CD4-positive, CD25-positive, alpha-beta regulatory T cell (primary cell): Measurements from ENCODE around the gene ERMP1. TPM values are rescaled to one million over a fixed set of nuclear protein-coding genes. Genes with fewer than 3 reads are reported as not detected.

Experiments used
- ATAC-seq, 2 donors: fragments of 150-1000 bp; cut with Tn5 transposase; one replicate each; pipeline ENCODE4 v1.10.0; 2021; ENCODE audit warnings: low read depth in 2 of 2, moderate number of reproducible peaks in 2 of 2, moderate library complexity in 1 of 2
- DNase-seq, 3 donors: peaks; one replicate each; pipeline versions ENCODE4 v3.0.0 to v3.0.0-alpha.2; 2012 to 2022; ENCODE audit warnings: mixed read lengths in 1 of 3
- H3K27ac ChIP-seq: one replicate; pipeline ENCODE4 v1.7.0; 2013; ENCODE audit warnings: mild to moderate bottlenecking, low read length; ENCODE audit not compliant: insufficient read depth, poor library complexity, severe bottlenecking
- H3K27me3 ChIP-seq: one replicate; pipeline ENCODE4 v1.7.0; 2013; ENCODE audit warnings: low read length; ENCODE audit not compliant: control insufficient read depth, insufficient read depth
- H3K36me3 ChIP-seq: one replicate; pipeline ENCODE4 v1.7.0; 2013; ENCODE audit warnings: mild to moderate bottlenecking, low read length, moderate library complexity; ENCODE audit not compliant: control insufficient read depth, insufficient read depth
- H3K4me1 ChIP-seq: 2 replicates; pipeline ENCODE4 v1.7.0; 2013; ENCODE audit warnings: mild to moderate bottlenecking, low read length; ENCODE audit not compliant: insufficient read depth, control insufficient read depth, poor library complexity, severe bottlenecking
- H3K4me3 ChIP-seq: one replicate; pipeline ENCODE4 v1.7.0; 2013; ENCODE audit warnings: low read depth, mild to moderate bottlenecking, low read length, moderate library complexity
- H3K9me3 ChIP-seq, 2 experiments: 1 replicate in 1 of 2; 2 replicates in 1 of 2; pipeline ENCODE4 v1.7.0; 2013; ENCODE audit warnings: low read length in 2 of 2, mild to moderate bottlenecking in 1 of 2, moderate library complexity in 1 of 2; ENCODE audit not compliant: control insufficient read depth in 2 of 2
- H3K27ac Mint-ChIP-seq, 3 donors: one replicate each; pipeline ENCODE4 v1.8.0; 2020 to 2022; ENCODE audit warnings: mild to moderate bottlenecking in 3 of 3, mixed read lengths in 3 of 3, moderate library complexity in 2 of 3
- H3K27me3 Mint-ChIP-seq: one replicate; pipeline ENCODE4 v1.8.0; 2022; ENCODE audit warnings: mild to moderate bottlenecking, mixed read lengths
- H3K36me3 Mint-ChIP-seq: one replicate; pipeline ENCODE4 v1.8.0; 2020; ENCODE audit warnings: mixed read lengths
- H3K4me1 Mint-ChIP-seq, 4 donors: one replicate each; pipeline ENCODE4 v1.8.0; 2020 to 2022; ENCODE audit warnings: mixed read lengths in 4 of 4, mild to moderate bottlenecking in 1 of 4
- H3K4me3 Mint-ChIP-seq, 4 donors: one replicate each; pipeline ENCODE4 v1.8.0; 2020 to 2022; ENCODE audit warnings: mild to moderate bottlenecking in 4 of 4, mixed read lengths in 4 of 4, moderate library complexity in 3 of 4
- H3K9me3 Mint-ChIP-seq, 7 donors: one replicate each; pipeline ENCODE4 v1.8.0; 2020 to 2022; ENCODE audit warnings: mixed read lengths in 7 of 7, mild to moderate bottlenecking in 3 of 7, moderate library complexity in 2 of 7
- polyA plus RNA-seq, 4 donors: library from polyadenylated mRNA; unstranded; fragments of 300-500 nt; fragmentation: Illumina TruSeq; gene quantifications; one replicate each; pipeline ENCODE4 v1.2.3, GENCODE V29; 2021
- total RNA-seq: library from RNA; stranded (reverse); gene quantifications from one replicate; pipeline ENCODE4 v1.2.3, GENCODE V29; 2022

ERMP1 gene
- total and polyA plus RNA-seq, 5 donors from 2014 or later, result 5.3 to 10.0 (median 8.1) TPM

- ATAC-seq (no peak), DNase-seq (no peak)
- H3K4me1 ChIP-seq, result peaks cover 25% of the 10 kb centered on the region
- H3K27ac ChIP-seq, result no peak overlapping the region
- H3K36me3 ChIP-seq, result no peaks in the 10 kb centered on the region
- H3K4me3 ChIP-seq, result no peak overlapping the region
- Mint-ChIP-seq H3K27ac (peak overlapping the region; percentile 35 to 72 (median 68)), H3K4me1 (peaks cover 15 to 50% (median 37%) of the 10 kb centered on the region in 4 donors), H3K36me3 (no peaks in the 10 kb centered on the region), H3K27me3 (no peaks in the 10 kb centered on the region), H3K9me3 (no peaks in the 10 kb centered on the region), H3K4me3 (peak overlapping the region in 3 of 4 donors; percentile 22 to 69 (median 38))
- no peaks in the 10 kb centered on the region for H3K27me3 ChIP-seq
- no peaks in the 10 kb centered on the region for H3K9me3 ChIP-seq
These were observed 10.2 kb upstream of the ERMP1 start for GRCh38 chr9:5842929-5843793.

- Histone ChIP-seq H3K4me3 (peak overlapping the region; percentile 59), H3K27me3 (no peaks in the 10 kb centered on the region), H3K36me3 (no peaks in the 10 kb centered on the region), H3K27ac (no peak overlapping the region), H3K4me1 (peaks cover 25% of the 10 kb centered on the region), H3K9me3 (no peaks in the 10 kb centered on the region)
- H3K4me3 Mint-ChIP-seq, result peak overlapping the region; percentile 26 to 89 (median 78)
- H3K27me3 Mint-ChIP-seq, result no peaks in the 10 kb centered on the region
- H3K27ac Mint-ChIP-seq, result peak overlapping the region in 2 of 3 donors; percentile 63 to 94
- peak; percentile 25 to 47 for ATAC-seq
- H3K4me1 Mint-ChIP-seq, result peaks cover 15 to 50% (median 37%) of the 10 kb centered on the region in 4 donors
- no peaks in the 10 kb centered on the region for H3K9me3 Mint-ChIP-seq
- DNase-seq, result peak in 2 of 3 donors; percentile 34 to 79
- no peaks in the 10 kb centered on the region for H3K36me3 Mint-ChIP-seq
These were observed 9.1 kb upstream of the ERMP1 start for GRCh38 chr9:5841771-5842573.

- Histone ChIP-seq H3K9me3 (no peaks in the 10 kb centered on the region), H3K4me1 (peaks cover 25% of the 10 kb centered on the region), H3K36me3 (no peaks in the 10 kb centered on the region), H3K27ac (no peak overlapping the region), H3K27me3 (no peaks in the 10 kb centered on the region), H3K4me3 (no peak overlapping the region)
- H3K4me3 Mint-ChIP-seq, result peak overlapping the region in 1 of 4 donors; percentile 13
- no peaks in the 10 kb centered on the region for H3K27me3 Mint-ChIP-seq
- no peak for DNase-seq
- no peak for ATAC-seq
- no peak overlapping the region for H3K27ac Mint-ChIP-seq
- H3K4me1 Mint-ChIP-seq, result peaks cover 15 to 49% (median 36%) of the 10 kb centered on the region in 4 donors
- no peaks in the 10 kb centered on the region for H3K36me3 Mint-ChIP-seq
- H3K9me3 Mint-ChIP-seq, result no peaks in the 10 kb centered on the region
These were observed 7.9 kb upstream of the ERMP1 start for GRCh38 chr9:5840788-5841187.

- Histone ChIP-seq H3K27me3 (no peaks in the 10 kb centered on the region), H3K36me3 (no peaks in the 10 kb centered on the region), H3K4me1 (peaks cover 21% of the 10 kb centered on the region), H3K4me3 (no peak overlapping the region), H3K9me3 (no peaks in the 10 kb centered on the region), H3K27ac (no peak overlapping the region)
- H3K27ac Mint-ChIP-seq, result no peak overlapping the region
- H3K9me3 Mint-ChIP-seq, result no peaks in the 10 kb centered on the region
- H3K4me1 Mint-ChIP-seq, result peaks cover 9 to 38% (median 26%) of the 10 kb centered on the region in 4 donors
- ATAC-seq (no peak), DNase-seq (no peak)
- no peaks in the 10 kb centered on the region for H3K27me3 Mint-ChIP-seq
- H3K36me3 Mint-ChIP-seq, result no peaks in the 10 kb centered on the region
- H3K4me3 Mint-ChIP-seq, result no peak overlapping the region
These were observed 6.6 kb upstream of the ERMP1 start for GRCh38 chr9:5839572-5839902.

- no peaks in the 10 kb centered on the region for H3K36me3 Mint-ChIP-seq
- peaks cover 10 to 38% (median 24%) of the 10 kb centered on the region in 4 donors for H3K4me1 Mint-ChIP-seq
- H3K27me3 Mint-ChIP-seq, result peaks cover 3% of the 10 kb centered on the region
- H3K4me1 ChIP-seq, result peaks cover 16% of the 10 kb centered on the region
- ATAC-seq (no peak), DNase-seq (no peak)
- H3K36me3 ChIP-seq, result no peaks in the 10 kb centered on the region
- H3K27me3 ChIP-seq, result no peaks in the 10 kb centered on the region
- H3K27ac Mint-ChIP-seq, result no peak overlapping the region
- no peaks in the 10 kb centered on the region for H3K9me3 Mint-ChIP-seq
- H3K9me3 ChIP-seq, result no peaks in the 10 kb centered on the region
- H3K27ac ChIP-seq, result no peak overlapping the region
- no peak overlapping the region for H3K4me3 ChIP-seq
- H3K4me3 Mint-ChIP-seq, result no peak overlapping the region
These were observed 6.1 kb upstream of the ERMP1 start for GRCh38 chr9:5838884-5839571.

GRCh38 chr9:5835808-5836207 lies 2.9 kb upstream of the ERMP1 start:
- Mint-ChIP-seq H3K9me3 (no peaks in the 10 kb centered on the region), H3K36me3 (no peaks in the 10 kb centered on the region), H3K27me3 (peaks cover 5% of the 10 kb centered on the region), H3K27ac (peak overlapping the region in 1 of 3 donors; percentile 57), H3K4me3 (peak overlapping the region in 1 of 4 donors; percentile 94), H3K4me1 (peaks cover 11 to 37% (median 27%) of the 10 kb centered on the region in 4 donors)
- H3K36me3 ChIP-seq, result no peaks in the 10 kb centered on the region
- DNase-seq, result no peak
- no peaks in the 10 kb centered on the region for H3K27me3 ChIP-seq
- no peak overlapping the region for H3K27ac ChIP-seq
- H3K4me1 ChIP-seq, result peaks cover 21% of the 10 kb centered on the region
- no peak for ATAC-seq
- no peak overlapping the region for H3K4me3 ChIP-seq
- H3K9me3 ChIP-seq, result no peaks in the 10 kb centered on the region

- no peaks in the 10 kb centered on the region for H3K9me3 Mint-ChIP-seq
- DNase-seq, result no peak
- no peak overlapping the region for H3K4me3 ChIP-seq
- H3K27ac Mint-ChIP-seq, result peak overlapping the region in 2 of 3 donors; percentile 5 to 48
- no peaks in the 10 kb centered on the region for H3K36me3 Mint-ChIP-seq
- no peak for ATAC-seq
- no peaks in the 10 kb centered on the region for H3K27me3 ChIP-seq
- no peaks in the 10 kb centered on the region for H3K36me3 ChIP-seq
- peak overlapping the region; percentile 25 to 94 (median 34) for H3K4me3 Mint-ChIP-seq
- peaks cover 5% of the 10 kb centered on the region for H3K27me3 Mint-ChIP-seq
- H3K27ac ChIP-seq, result no peak overlapping the region
- H3K9me3 ChIP-seq, result no peaks in the 10 kb centered on the region
- peaks cover 27% of the 10 kb centered on the region for H3K4me1 ChIP-seq
- peaks cover 11 to 40% (median 33%) of the 10 kb centered on the region in 4 donors for H3K4me1 Mint-ChIP-seq
These were observed 1.3 kb upstream of the ERMP1 start for GRCh38 chr9:5834214-5834613.
